HG03060 (cell line): ENCODE data around the gene ZFP62.
A peak's percentile ranks its signal among the peaks of the same experiment; 100 is the strongest.
"Not testable (repeated sequence)": the region's sequence is repeated elsewhere in the genome, so short reads cannot be mapped to it uniquely, and the experiment has no call there.

Experiments
- ATAC-seq: cut with Tn5 transposase; IDR thresholded peaks from one replicate; pipeline ENCODE4 v1.9.1; 2021; ENCODE audit warnings: low read depth, moderate number of reproducible peaks; ENCODE audit not compliant: unreplicated experiment

ZFP62 gene

GRCh38 chr5:180831139-180832093 lies 29.7 kb downstream of the ZFP62 start:
- peak; percentile 42 for ATAC-seq

- peak; percentile 25 for ATAC-seq
These were observed 30.6 kb downstream of the ZFP62 start for GRCh38 chr5:180830253-180831138.

GRCh38 chr5:180829726-180830125 lies 31.4 kb downstream of the ZFP62 start:
- no peak for ATAC-seq

- not testable (repeated sequence) for ATAC-seq
These were observed 32.1 kb downstream of the ZFP62 start for GRCh38 chr5:180828756-180829531.

GRCh38 chr5:180827374-180827773 lies 33.7 kb downstream of the ZFP62 start:
- ATAC-seq = not testable (repeated sequence)

GRCh38 chr5:180825768-180826525 lies 35.1 kb downstream of the ZFP62 start:
- no peak for ATAC-seq

- no peak for ATAC-seq
These were observed 36.2 kb downstream of the ZFP62 start for GRCh38 chr5:180824630-180825476.

GRCh38 chr5:180823940-180824629 lies 37.0 kb downstream of the ZFP62 start:
- ATAC-seq = no peak

GRCh38 chr5:180823346-180823745 lies 37.7 kb downstream of the ZFP62 start:
- ATAC-seq = no peak

GRCh38 chr5:180821538-180821937 lies 39.5 kb downstream of the ZFP62 start:
- no peak for ATAC-seq

GRCh38 chr5:180820788-180821321 lies 40.2 kb downstream of the ZFP62 start:
- ATAC-seq = peak; percentile 46

GRCh38 chr5:180818677-180819341 lies 42.3 kb downstream of the ZFP62 start:
- no peak for ATAC-seq

- ATAC-seq = no peak
These were observed 43.0 kb downstream of the ZFP62 start for GRCh38 chr5:180817893-180818674.

GRCh38 chr5:180816608-180817534 lies 44.2 kb downstream of the ZFP62 start:
- peak; percentile 38 for ATAC-seq

- no peak for ATAC-seq
These were observed 45.7 kb downstream of the ZFP62 start for GRCh38 chr5:180815293-180815917.
